ENCODE data around the gene ARIH2.
"Not testable (repeated sequence)": the region's sequence is repeated elsewhere in the genome, so short reads cannot be mapped to it uniquely, and the experiment has no call there.

Gene ARIH2

GRCh38 chr3:48896936-48897335, 21.7 kb upstream of the ARIH2 start:
- no peak for TF ChIP-seq CTCF (IDR thresholded peaks at IDR 0.05; ENCODE audit: poor library complexity, severe bottlenecking)
- no peak for DNase-seq (ENCODE audit: low spot score)
- H3K4me1 ChIP-seq (ENCODE audit: insufficient read depth, poor library complexity, severe bottlenecking): no peaks in the 10 kb centered on the region
- no peaks in the 10 kb centered on the region for H3K36me3 ChIP-seq (ENCODE audit: low read depth)
- no peak overlapping the region for H3K4me3 ChIP-seq (ENCODE audit: severe bottlenecking)
- ATAC-seq (ENCODE audit: low read depth): no peak
- H3K27me3 ChIP-seq (ENCODE audit: insufficient read depth, poor library complexity, severe bottlenecking): no peaks in the 10 kb centered on the region
- no peak overlapping the region for H3K27ac ChIP-seq (ENCODE audit: poor library complexity, severe bottlenecking)
- H3K9me3 ChIP-seq (ENCODE audit: severe bottlenecking): no peaks in the 10 kb centered on the region

GRCh38 chr3:48897460-48898376, 20.9 kb upstream of the ARIH2 start:
- no peak for TF ChIP-seq CTCF (IDR thresholded peaks at IDR 0.05; ENCODE audit: poor library complexity, severe bottlenecking)
- no peaks in the 10 kb centered on the region for H3K27me3 ChIP-seq (ENCODE audit: insufficient read depth, poor library complexity, severe bottlenecking)
- no peaks in the 10 kb centered on the region for H3K4me1 ChIP-seq (ENCODE audit: insufficient read depth, poor library complexity, severe bottlenecking)
- no peaks in the 10 kb centered on the region for H3K9me3 ChIP-seq (ENCODE audit: severe bottlenecking)
- peak; percentile 18; the same call in 1 of the 3 replicates for ATAC-seq (ENCODE audit: low read depth)
- no peak overlapping the region for H3K27ac ChIP-seq (ENCODE audit: poor library complexity, severe bottlenecking)
- DNase-seq (ENCODE audit: low spot score): no peak
- peak overlapping the region; percentile 46 for H3K4me3 ChIP-seq (ENCODE audit: severe bottlenecking)
- no peaks in the 10 kb centered on the region for H3K36me3 ChIP-seq (ENCODE audit: low read depth)

- peak within 1 kb of the TSS; percentile 46 for H3K4me3 ChIP-seq (ENCODE audit: severe bottlenecking)
- peak; percentile 89 for DNase-seq (ENCODE audit: low spot score)
- peak; percentile 94 for ATAC-seq (ENCODE audit: low read depth)
- no peaks in the 10 kb centered on the region for H3K9me3 ChIP-seq (ENCODE audit: severe bottlenecking)
- TF ChIP-seq CTCF (IDR thresholded peaks at IDR 0.05; ENCODE audit: poor library complexity, severe bottlenecking): no peak
- H3K36me3 ChIP-seq (ENCODE audit: low read depth): no peaks in the 10 kb centered on the region
- no peaks in the 10 kb centered on the region for H3K27me3 ChIP-seq (ENCODE audit: insufficient read depth, poor library complexity, severe bottlenecking)
- peak within 1 kb of the TSS; percentile 32 for H3K27ac ChIP-seq (ENCODE audit: poor library complexity, severe bottlenecking)
- no peaks in the 10 kb centered on the region for H3K4me1 ChIP-seq (ENCODE audit: insufficient read depth, poor library complexity, severe bottlenecking)
Observed at GRCh38 chr3:48898383-48899234, 20.0 kb upstream of the ARIH2 start, which contains the start of gene SLC25A20. Gene SLC25A20 (minus strand): TSS chr3:48898882. CDS start chr3:48898794, 88 bp downstream.

GRCh38 chr3:48899273-48899672, 19.4 kb upstream of the ARIH2 start:
- no peaks in the 10 kb centered on the region for H3K4me1 ChIP-seq (ENCODE audit: insufficient read depth, poor library complexity, severe bottlenecking)
- peak overlapping the region; percentile 32 for H3K27ac ChIP-seq (ENCODE audit: poor library complexity, severe bottlenecking)
- no peaks in the 10 kb centered on the region for H3K36me3 ChIP-seq (ENCODE audit: low read depth)
- H3K4me3 ChIP-seq (ENCODE audit: severe bottlenecking): peak overlapping the region; percentile 46
- no peaks in the 10 kb centered on the region for H3K9me3 ChIP-seq (ENCODE audit: severe bottlenecking)
- no peak for ATAC-seq (ENCODE audit: low read depth)
- no peaks in the 10 kb centered on the region for H3K27me3 ChIP-seq (ENCODE audit: insufficient read depth, poor library complexity, severe bottlenecking)
- no peak for DNase-seq (ENCODE audit: low spot score)
- TF ChIP-seq CTCF (IDR thresholded peaks at IDR 0.05; ENCODE audit: poor library complexity, severe bottlenecking): no peak

- H3K4me1 ChIP-seq (ENCODE audit: insufficient read depth, poor library complexity, severe bottlenecking); H3K27me3 ChIP-seq (ENCODE audit: insufficient read depth, poor library complexity, severe bottlenecking); H3K9me3 ChIP-seq (ENCODE audit: severe bottlenecking); DNase-seq (ENCODE audit: low spot score); H3K4me3 ChIP-seq (ENCODE audit: severe bottlenecking); H3K27ac ChIP-seq (ENCODE audit: poor library complexity, severe bottlenecking); ATAC-seq (ENCODE audit: low read depth); H3K36me3 ChIP-seq (ENCODE audit: low read depth): not testable (repeated sequence)
Observed at GRCh38 chr3:48907026-48907425, 11.6 kb upstream of the ARIH2 start.

Measured in RWPE2 (cell line).